HG02943 (cell line): ENCODE data around the gene GTSE1.

ENCODE experiments used
- ATAC-seq: cut with Tn5 transposase; IDR thresholded peaks from one replicate; pipeline ENCODE4 v1.9.1; 2021; ENCODE audit warnings: mild to moderate bottlenecking, low read depth, moderate library complexity; ENCODE audit not compliant: unreplicated experiment

GTSE1 gene

GRCh38 chr22:46376111-46376510, 79.4 kb downstream of the GTSE1 start:
- ATAC-seq, result no peak

GRCh38 chr22:46376908-46377524, 80.3 kb downstream of the GTSE1 start:
- no peak for ATAC-seq

- no peak for ATAC-seq
These were observed 81.1 kb downstream of the GTSE1 start for GRCh38 chr22:46377525-46378425.

- ATAC-seq, result no peak
These were observed 81.9 kb downstream of the GTSE1 start for GRCh38 chr22:46378426-46379065.

GRCh38 chr22:46379066-46379930, 82.6 kb downstream of the GTSE1 start:
- no peak for ATAC-seq

GRCh38 chr22:46380069-46380468, 83.4 kb downstream of the GTSE1 start:
- no peak for ATAC-seq
